ENCODE measurements around the gene HS3ST5.
"Not testable (repeated sequence)": the region's sequence is repeated elsewhere in the genome, so short reads cannot be mapped to it uniquely, and the experiment has no call there.

The HS3ST5 gene

DNA sequence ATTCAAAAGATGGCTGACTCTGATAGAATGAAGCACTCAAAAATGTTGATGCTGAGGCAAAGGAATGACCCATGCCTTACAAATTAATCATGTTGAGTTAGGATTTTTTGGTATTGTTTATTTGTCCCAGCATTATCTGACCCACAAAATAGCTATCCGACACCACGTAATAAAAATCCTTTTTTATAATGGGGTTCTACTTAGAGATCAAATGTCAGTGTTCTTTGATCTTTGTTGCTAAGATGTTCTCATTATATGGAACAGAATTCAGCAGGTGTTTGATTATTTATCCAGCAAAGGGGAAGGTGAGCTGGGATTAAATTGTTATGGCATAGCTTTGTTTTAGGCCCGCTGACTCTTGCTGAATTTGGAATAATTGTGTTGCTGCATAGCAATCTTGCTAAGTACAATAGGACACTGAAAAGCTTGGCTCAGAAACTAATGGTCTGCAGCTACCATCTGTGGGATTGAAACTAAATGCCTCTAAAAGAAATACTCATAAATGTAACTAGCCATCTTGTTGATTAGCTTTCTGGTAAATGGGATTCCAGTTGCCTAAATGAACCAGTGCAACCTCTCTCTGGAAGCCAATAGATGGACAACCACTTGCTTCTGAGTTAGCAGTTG is 191.6 kb downstream of the HS3ST5 start:
- no peak for DNase-seq (ENCODE audit: low spot score)

DNA sequence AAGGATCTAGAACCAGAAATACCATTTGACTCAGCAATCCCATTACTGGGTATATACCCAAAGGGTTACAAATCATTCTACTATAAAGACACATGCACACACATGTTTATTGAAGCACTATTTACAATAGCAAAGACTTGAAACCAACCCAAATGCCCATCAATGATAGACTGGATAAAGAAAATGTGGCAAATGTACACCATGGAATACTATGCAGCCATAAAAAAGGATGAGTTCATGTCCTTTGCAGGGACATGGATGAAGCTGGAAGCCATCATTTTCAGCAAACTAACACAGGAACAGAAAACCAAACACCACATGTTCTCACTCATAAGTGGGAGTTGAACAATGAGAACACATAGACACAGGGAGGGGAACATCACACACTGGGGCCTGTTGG is 193.6 kb downstream of the HS3ST5 start:
- DNase-seq (ENCODE audit: low spot score): not testable (repeated sequence)

GRCh38 chr6:114144887-114145851 is 197.7 kb downstream of the HS3ST5 start:
- no peak for DNase-seq (ENCODE audit: low spot score)

GRCh38 chr6:114142258-114142657 is 200.6 kb downstream of the HS3ST5 start:
- no peak for DNase-seq (ENCODE audit: low spot score)

DNA sequence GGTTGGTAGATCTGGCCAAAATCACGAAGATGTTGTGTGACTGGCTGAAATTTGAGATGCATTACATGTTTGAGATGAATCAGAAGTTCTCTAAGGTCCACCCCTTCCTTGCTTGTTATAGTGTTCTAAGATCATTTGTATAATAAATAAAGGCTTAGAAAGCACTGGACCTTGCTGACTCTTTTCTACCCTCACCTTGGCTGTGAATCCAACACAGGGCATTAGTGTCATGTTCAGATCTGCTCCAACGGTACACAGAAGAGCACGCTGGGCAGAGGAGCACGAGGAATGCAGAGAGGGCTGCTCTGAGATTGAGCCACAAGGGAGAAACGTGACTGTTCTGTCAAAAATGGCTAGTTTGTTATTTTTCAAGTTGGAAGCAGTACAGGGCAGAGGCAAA is 202.4 kb downstream of the HS3ST5 start:
- DNase-seq (ENCODE audit: low spot score): no peak

DNA sequence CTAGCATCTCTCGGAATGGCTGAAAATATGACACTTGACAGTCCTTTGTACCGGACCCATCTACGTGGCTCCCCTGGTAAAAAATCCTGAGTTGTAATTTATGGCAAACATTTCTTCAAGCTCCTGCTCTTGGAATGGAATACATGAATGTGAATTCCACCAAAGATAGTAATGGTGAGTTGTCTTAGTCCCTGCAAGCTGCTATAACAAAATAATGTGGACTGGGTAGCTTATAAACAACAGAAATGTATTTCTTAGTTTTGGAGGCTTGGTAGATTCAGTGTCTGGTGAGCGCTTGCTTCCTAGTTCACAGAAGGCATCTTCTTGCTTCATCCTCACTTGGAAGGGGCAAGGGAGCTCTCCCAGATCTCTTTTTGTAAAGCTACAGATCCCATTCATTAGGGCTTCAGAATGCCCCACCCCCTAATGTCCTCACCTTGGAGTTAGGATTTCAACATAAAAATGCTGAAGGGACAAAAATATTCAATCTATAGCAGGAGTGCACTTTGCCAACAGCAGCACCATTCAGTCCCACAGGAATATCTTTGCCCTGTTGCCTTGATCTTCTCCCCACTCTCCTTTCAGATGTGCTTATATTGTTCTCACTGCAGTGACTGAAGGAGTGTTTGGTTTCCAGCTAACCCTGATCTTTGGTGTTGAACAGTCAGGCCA is 204.1 kb downstream of the HS3ST5 start:
- DNase-seq (ENCODE audit: low spot score): no peak

GRCh38 chr6:114135363-114135971 is 207.4 kb downstream of the HS3ST5 start:
- DNase-seq (ENCODE audit: low spot score): no peak

DNA sequence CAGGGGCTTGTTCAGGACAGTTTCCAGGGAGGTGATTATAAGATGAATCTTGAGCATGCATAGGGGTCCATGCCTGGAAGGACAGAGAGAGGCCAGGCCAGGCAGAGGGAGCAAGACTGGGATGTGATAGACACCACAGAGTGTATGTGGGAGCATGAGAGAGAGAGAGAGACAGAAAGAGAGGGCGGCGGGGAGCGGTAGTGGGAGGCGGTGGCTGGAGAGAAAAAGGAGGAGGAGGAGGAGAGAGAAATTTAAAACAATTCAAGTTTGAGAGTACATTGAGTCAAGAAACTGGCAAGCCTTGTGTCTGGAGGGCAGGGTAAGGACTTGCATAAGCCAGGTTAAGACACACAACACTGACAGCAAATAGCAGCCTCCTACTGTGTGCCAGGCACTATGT is 209.0 kb downstream of the HS3ST5 start:
- no peak for DNase-seq (ENCODE audit: low spot score)

- no peak for DNase-seq (ENCODE audit: low spot score)
Observed at GRCh38 chr6:114131945-114132344, 210.9 kb downstream of the HS3ST5 start.

DNA sequence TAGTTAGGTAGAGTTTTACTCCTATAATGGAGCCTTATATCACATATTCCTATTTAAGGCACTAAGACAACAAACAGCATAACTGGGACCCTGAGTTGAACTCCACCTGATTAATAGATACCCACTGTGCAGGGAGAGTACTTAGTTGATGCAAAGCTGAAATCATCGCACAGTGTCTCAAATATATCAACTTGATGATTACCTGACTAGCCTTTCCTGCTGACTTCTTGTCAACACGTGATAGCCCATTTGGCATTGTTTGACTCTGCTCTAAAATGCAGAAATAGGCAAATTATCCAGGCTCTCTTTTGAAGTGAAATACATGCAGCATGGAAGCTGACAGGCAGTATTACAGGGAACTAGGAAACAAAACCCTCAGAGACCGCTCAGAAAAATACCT is 217.2 kb downstream of the HS3ST5 start:
- DNase-seq (ENCODE audit: low spot score): no peak

DNA sequence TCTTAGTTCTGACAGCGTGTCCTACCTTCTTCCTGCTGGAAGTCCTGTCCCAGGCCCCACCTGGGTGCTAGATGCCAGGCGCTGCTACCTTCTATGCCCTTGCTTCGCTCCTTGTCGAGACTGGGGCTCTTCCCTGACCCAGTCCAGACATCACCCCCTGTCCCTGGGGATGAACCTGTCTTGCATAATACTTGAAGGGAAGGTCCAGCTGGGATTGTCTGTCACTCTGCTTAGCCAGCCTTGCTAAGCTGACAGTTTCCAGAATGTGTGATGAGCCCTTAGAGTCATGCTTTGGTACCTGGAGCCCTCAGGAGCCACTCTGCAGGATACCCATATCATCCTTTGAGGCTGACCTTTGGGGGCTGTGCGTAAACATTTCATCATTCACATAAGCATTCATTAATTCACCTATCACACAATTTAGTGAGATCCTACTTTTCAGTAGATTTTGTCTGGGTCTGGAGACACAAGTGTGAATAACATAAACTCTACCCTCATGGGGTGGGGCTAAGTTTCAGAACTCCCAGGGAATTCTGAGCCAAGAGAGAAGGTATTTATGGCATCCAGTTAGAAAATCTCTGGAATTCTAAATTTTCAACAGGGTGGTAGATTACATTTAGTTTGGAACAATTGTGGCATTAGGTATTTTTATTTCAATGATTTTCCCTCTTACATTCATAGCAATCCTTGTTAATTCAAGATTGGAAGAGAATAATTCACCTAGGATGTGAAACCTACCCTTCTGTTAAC is 220.7 kb downstream of the HS3ST5 start:
- DNase-seq (ENCODE audit: low spot score): no peak

DNA sequence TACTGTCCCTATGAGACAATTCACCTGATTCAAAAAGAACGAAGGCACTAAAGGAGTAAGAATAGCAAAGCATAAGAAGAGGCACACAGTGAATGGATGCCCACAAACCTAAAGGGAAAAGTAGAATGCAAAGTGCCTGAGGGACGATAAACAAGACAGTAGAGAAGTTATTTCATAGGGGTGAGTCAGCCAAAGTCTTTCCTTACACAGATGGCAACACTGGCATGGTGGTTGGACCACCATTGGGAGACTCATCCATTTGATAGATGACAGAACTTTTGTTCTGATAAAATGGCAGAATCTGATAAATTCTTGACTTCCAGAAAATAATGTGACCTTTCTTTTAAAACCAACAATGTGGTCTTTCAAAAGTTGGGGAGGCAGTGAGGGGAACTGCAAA is 223.8 kb downstream of the HS3ST5 start:
- DNase-seq (ENCODE audit: low spot score): no peak

DNA sequence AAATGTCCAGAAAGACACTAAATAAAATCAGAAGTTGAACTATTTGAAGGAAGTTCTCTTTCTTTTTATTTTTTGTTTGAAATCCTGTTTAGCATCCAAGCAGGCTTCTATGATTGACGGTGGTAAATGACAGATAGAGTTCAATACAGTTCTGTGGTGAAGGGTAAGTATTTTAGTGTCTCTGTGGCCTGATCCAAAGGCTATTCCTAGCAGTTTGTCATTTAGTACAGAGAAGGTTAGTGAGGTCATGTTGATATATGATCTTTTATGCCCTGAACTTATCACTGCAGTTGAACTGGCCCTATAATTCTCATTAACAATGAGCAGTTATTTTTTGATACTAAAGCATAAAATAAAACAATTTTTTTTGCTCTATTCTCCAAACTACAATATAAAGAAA is 227.2 kb downstream of the HS3ST5 start:
- DNase-seq (ENCODE audit: low spot score): no peak

DNA sequence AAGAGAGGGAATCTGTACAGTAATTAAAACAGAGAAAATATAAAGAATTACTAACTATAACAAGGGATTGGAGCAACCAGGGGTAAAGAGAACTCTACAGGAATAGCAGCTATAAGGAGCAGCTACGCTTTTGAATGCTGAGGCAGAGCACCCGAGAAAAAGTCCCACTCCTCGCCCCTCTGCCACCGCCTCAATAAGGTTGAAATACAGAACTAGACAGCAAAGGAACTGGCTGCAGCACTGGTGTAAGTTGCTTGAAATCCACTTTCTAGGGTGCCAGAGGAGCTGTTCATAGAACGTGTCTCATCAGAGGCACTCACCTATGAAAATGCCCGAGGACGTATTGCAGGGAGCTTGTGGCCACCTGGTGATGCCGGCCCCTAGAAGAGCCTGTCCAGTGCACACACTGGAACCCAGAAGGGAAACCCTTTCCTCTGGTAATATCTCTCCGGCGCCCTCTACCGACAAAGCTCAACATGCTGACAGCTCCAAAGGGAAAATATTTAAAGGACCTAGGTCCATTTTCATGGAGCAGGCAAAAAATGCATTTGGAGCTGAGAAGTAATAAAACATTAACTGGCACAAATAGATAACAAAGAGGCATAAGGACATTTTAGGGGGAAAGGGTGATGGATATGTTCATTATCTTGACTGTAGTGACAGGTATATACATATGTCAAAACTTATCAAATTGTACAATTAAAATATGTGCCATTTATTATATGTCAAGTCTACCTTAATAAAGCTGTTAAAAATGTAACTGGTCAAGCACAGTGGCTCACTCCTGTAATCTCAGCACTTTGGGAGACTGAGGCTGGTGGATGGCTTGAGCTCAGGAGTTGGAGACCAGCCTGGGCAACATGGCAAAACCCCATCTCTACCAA is 234.5 kb downstream of the HS3ST5 start:
- peak; percentile 51 for DNase-seq (ENCODE audit: low spot score)

DNA sequence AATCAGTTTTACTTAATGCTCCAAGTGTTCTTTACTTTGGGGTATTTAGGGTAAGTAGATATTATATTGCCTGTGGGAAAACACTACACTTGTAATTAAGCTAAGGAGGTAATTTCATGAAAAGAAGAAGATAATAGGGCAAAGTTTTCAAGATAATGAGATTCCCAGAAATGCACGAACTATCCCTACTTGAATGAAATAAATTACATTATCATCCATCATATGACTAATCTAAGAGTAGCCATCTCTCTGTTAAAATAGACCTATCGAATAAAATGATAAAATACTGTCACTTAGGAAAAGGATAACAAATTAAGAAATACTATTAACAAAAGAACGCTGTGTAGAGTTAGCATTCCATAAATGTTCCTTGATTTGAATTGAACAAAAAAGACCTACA is 236.8 kb downstream of the HS3ST5 start:
- no peak for DNase-seq (ENCODE audit: low spot score)

GRCh38 chr6:114101255-114101654 is 241.6 kb downstream of the HS3ST5 start:
- no peak for DNase-seq (ENCODE audit: low spot score)

DNA sequence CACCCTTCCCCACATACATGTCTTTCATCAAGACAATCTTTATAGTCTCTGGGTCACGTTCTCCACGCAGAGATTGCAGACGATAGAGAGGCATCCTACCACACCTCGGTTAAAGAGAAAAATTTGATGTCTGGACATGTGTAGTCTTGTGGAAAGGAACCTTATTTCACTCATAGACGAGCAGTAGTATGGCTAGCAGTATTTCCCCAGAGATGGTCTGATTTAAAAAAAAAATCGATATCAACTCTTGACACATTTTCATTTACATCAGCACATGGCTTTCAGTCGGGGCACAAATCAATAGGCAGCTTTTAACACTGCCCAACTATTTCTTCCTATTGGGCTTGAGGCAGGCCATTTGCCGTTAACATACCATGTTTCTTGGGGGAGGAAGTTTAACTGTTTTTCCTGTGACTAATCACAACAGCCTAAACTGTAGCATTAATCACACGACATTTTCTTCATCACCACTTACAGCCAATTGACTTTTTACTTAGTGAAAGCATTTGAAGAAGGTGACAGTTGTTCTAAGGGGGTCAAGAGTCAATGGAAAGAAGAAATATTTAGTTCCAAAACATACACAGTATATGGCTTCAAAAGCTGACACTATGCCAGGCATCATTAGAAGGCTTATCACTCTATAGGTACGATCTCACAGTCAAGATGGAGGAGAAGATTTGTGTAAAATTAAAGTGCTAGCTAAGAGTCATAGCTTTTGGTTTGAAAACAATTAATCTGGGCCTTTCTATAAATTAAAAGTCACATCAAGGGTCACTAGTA is 242.4 kb downstream of the HS3ST5 start:
- no peak for DNase-seq (ENCODE audit: low spot score)

DNA sequence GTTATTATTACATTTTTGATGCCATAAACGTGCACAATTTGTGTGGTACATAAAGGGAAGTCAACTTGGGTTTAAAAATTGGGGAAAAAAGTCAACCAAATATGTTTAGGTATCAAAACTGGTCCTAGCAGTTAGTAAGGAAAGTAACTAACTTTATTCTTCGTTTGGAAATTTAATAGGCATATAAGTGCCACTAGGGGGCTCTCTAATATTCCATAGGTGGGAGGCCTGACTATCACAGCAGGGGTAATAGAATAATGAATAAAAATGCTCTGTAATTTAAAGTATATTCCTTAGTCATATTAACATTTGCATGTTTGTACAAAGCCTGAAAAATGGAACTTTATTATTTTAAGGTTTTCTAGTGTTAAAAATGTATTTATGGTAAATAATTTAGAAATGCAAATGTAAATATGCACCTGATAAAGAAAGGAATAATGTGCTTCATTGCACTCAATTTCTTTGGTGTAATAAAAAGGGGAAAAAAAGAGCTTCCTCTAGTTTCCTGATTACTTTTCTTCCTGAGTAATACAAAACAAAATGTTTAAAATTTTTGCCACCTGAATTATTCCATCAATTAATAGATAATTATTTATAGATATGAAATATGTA is 246.2 kb downstream of the HS3ST5 start:
- peak; percentile 58 for DNase-seq (ENCODE audit: low spot score)

DNA sequence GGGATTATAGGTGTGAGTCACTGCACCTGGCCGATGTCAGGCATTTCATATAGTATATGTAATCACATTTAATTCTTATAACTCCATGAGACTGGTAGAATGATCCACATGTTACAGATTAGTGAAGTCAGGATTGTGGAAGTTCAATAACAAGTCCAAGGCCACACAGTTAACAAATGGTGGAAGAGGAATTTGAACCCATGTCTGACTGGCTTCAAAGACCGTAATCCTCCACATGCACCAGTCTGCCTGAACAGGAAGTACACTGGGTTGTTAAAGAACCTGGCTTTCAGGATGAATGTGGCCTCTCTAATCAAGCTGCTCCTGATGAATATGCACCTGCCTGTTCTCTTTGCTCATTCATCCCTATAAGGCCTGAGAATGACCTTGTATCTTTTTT is 249.9 kb downstream of the HS3ST5 start:
- DNase-seq (ENCODE audit: low spot score): no peak

Data from NAMALWA (cell line).